TTC549 (cell line): ENCODE results near the gene PPIF.

Experiments
- FAIRE-seq: peaks from 2 replicates; lab custom pipeline; 2012; peaks lifted over from hg19 to GRCh38; lab: Jason Lieb, UNC

Gene PPIF

GRCh38 chr10:79387974-79388850 lies 40.9 kb downstream of the PPIF start:
- FAIRE-seq: no peak

GRCh38 chr10:79390057-79390456 lies 42.8 kb downstream of the PPIF start:
- FAIRE-seq: no peak

DNA sequence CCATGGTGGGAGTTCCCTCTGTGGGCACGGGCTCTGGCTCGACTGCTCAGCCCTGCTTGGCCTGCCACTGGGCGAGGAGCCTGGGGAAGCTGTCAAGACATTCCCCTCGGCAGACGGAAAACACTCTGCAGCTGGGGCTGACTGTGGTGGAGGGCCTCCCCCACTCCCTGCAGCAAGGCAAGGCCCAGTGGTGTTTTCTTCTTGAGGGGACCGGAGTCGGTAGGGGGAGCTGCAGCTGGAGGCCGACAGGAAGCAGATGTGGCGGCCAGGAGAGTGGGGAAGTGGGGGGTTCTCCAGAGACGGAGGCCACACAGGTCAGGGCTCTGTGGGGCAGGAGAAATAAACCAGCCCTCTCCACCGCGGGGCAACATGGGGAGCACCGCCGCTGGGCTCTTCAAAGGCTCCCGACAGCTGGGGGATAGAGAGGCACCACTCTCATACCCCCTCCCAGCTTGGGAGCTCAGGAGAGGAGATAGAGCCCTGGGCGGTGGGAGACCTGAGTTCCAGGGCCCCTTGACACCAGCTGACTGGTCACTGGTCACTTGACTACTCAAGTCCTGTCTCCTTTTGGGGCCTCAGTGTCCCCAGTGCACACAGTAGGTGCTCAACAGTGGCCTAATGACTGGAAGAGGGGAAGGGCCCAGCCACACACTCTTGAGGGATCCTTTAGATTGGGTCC lies 43.4 kb downstream of the PPIF start:
- FAIRE-seq: no peak

DNA sequence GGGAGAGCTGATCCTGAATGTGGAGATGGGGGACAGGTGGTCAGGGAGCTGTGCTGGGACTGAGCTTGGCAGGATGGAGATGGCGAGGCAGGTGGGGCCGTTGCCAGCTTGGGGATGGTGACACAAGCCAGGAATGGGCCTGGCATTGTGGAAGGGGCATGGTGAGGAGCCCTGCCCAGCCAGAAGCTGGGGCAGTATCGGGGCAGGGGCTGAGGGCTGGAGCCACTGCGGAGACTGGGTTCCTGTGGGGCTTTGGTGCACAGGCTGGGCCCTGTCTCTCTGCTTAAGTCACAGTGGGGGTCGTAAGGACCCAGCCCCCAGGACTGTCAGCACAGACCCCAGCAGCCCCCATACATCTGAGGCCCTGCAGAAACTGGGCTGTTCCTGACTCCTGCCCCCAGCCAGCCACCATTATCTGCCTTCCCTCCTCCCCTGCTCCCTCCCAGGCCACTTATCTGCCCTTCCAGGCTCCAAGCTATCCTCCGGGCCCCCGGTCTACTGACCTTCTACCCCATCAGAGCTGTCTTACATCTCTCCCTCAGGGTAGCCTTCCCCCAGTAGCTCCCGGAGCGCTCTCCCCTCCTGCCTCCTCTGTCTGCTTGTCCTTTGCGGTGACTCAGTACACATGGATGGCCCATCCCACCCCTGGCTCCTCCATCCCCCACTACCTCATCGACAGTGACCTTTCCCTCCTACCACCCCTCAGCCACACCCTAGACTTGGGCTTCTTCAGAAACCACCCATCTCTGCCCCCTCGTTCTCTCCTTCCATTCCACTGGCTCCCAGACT lies 44.2 kb downstream of the PPIF start:
- no peak for FAIRE-seq

DNA sequence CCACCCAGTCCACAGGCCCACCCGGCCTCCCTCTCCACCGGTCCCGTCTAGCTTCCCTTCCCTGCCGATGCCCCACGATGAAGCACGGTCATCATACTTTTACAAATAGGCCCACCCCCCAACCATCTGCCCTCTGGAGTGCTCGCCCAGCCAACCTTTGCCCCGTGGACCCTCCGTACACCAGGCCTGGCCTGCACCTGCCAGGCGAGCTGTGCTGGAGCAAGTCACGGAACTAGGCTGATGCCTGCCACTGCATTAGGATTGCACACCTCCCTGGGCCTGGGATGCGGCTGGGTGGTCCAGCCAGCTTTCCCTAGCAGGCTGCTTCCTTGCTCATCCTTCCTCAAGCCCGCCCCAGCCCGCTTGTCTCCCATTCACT lies 44.7 kb downstream of the PPIF start:
- FAIRE-seq: no peak

GRCh38 chr10:79392506-79393176 lies 45.4 kb downstream of the PPIF start:
- no peak for FAIRE-seq

DNA sequence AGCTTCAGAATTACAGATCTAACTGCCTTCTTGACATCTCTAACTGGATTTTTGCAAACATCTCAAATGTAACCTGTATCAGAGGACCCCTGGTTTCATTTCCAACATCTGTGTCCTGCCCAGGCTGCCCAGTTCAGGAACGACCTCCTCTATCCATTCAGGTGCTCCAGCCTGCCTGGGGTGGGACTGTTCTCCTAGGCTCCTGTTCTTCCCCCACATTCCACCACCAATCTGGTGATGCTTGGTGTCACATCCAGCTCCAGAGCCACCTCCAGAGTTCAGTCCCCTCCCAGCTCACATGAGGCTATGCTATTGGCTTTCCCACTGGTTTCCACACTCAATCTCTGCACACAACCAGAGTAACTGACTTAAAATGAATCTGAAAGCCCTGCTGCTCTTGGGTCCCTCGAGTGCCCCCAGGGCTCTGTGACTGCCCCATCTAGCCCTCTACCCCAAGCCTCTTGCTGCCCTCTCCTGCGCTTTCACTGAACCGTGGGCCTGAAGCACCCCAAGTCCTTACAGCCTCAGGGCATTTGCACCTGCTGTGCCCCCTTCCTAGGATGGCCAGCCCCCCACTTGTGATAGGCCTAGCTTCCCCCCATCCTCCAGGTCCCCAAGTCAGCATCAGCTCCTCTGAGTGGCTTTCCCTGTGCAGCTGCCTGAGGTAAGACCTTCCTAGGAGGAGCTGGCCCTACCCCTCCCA lies 46.1 kb downstream of the PPIF start:
- no peak for FAIRE-seq

GRCh38 chr10:79393924-79394610 lies 46.8 kb downstream of the PPIF start:
- no peak for FAIRE-seq

DNA sequence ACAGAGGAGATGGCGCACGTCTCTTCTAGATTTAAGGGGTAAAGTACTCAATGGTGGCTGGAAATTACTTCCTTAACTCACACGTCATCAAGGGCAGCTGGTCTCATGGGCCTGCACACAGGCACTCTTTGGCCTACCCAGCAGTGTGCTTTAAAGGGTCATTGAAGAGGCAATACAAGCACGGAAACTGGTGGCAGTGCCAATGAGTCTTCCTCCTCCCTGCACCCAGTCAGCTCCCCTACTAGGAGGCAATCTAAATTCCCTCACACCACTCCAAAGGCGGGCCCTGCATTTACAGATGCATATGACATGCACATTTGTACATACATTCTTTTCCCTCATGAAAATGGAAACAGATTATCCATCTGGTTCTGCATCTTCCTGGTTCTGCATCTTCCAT lies 47.4 kb downstream of the PPIF start:
- FAIRE-seq: no peak

DNA sequence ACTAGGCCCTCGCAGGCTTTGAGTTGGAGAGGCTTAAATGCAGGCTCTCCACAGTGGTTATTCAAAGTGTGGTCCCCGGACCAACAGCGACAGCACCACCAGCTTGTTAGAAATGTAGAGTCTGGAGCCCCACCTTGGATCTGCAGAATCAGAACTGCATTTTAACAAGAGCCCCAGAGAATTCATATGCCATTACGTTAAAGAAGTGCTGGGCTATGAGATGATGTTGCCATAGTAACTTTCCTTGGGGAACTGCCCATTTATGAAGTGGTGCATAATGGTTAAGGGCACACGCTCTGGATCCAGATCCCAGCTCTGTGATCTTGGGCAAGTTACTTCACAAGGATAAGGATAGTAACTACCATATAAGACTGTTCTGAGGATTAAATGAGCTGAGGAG lies 49.3 kb downstream of the PPIF start:
- no peak for FAIRE-seq

GRCh38 chr10:79397051-79397450 lies 49.8 kb downstream of the PPIF start:
- no peak for FAIRE-seq

DNA sequence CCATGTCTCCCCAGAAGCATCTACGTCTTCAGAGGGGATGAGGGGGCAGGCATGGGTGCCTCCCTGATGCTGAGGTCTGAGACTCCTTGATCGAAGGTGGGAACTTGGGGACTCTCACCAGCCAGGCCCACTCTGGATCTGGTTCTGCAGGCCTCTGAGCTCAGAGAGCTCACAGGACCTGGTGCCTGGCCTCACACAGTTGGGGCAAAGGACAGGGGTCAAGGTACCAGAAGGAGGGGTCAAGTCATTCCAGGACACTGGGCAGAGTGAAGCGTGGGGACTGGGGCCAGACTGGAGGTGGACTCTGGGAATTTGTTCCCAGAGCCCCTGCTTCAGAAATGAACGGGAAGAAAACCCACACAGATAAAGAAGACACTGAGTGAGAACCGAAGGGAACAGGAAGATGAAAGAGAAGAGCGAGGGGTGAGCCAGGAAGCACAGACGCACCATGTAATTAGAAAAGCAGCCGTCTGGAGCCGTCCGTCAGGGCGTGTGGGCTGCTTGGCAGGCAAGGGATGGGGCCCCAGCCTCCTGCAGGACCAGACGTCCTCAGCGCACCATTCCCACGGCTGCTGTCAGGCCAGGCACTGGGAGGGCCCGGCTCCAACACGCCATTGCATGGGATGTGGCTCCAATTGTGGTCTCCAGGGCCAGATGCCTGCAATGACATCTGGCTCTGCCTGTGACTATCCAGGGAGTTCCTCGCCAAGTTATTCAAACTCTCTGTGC lies 50.5 kb downstream of the PPIF start:
- no peak for FAIRE-seq

- FAIRE-seq: no peak
These were observed 51.4 kb downstream of the PPIF start for GRCh38 chr10:79398642-79399041.

DNA sequence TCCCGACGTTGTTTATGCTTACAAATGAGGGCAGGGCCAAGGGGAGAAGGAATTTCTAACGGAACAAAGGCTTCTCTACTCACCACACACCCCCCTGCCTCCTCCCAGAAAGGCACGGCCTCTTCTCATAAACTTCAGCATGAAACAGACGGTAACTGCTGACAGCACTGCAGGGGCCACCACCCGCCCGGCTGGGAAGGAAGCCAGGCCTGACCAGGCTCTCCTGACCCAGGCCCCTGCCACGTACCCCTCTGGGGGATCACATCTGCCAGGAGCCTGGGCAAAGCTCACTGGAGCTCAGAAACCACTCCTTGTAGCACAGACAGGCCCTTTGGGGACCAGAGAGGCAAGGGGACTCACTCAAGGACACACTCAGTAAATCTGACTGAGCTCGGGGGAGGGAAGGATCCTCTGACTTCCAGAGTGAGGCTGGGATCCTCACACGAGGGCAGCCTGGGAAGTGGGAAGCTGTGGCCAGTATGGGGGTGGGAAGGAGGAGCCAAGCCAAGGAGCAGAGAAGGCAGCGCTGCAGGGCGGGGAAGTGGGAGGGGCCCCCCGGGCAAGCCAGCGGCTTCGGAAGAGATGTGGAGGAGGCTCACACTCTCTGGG lies 52.1 kb downstream of the PPIF start:
- no peak for FAIRE-seq

DNA sequence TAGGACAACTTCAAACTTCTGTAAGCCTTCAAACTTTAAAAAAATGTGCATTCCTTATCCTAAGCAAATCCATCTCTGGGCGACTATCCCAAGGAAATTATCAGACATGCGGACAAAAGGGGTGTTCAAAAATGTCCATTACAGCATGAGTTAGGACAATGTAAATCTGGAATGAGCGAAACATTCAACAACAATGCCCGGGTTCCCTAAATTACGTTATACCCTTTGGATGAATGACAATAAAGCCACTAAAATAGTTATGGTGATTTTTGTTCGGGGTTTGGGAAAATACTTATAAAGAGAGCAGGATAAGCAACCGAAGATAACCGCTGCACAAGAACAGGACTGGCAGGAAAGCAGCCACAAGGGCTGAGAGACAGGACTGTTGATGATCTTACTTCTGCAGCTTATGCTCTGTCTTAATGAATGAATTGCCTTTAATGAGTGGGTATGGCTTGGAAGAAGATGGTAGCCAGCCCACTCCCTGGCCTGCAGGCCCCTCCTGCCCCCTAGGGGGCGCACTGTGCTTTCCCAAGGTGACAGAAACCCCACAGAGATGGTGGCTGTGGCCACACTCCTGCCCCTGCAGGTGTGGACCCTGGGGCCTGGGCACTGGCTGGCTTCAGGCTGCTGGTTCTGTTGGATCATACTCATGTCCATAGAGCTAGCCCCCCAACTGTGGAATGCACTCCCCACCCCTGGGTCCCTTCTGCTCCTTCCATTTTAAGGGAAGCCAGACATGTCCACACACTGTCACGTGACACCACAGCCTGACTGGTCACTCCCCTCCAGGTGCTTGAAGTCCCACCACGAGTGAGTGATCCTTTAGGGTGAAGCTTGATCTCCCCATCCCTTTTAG lies 53.1 kb downstream of the PPIF start:
- no peak for FAIRE-seq

DNA sequence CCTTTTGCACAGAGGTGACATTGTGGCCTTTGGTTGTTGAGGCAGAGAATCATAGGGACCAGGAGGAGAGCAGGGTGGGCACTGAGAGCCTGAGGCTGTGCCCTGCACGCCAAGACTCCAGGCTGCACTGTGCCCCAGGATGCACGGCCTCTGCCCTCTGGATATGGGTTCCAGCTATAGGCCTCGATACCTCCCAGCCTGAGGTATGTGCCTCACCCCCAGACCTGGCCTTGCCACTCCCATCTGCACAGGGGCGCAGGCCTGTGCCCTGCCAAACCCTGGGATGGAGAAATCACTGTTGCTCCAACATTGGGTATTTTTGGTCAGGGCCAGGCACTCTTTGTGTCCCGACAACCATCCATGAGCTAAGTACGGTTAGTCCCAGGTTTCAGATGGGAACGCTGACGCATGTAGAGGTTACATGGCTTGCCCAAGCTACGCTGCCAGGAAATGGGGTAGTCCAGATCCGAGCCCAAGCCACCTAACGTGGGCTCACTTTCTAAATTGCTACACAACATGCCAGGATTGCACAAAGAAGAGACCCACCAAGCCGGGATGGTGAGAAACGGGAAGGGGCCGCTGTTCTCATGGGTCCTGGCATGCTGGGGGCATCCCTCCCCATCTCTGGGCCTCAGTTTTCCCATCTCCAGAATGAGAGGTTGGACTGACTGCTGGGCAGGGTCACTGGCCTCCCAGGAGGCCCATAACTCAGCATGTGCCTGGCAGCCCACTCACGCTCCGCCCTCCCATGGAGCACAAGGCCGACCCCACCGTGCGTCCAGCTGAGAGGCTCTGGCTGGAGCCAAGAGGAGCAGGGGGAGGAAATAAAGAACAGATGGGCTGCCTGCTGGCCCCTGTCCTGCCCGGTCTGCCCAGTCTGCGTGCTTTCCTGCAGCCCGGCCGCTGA lies 54.0 kb downstream of the PPIF start:
- FAIRE-seq: no peak

DNA sequence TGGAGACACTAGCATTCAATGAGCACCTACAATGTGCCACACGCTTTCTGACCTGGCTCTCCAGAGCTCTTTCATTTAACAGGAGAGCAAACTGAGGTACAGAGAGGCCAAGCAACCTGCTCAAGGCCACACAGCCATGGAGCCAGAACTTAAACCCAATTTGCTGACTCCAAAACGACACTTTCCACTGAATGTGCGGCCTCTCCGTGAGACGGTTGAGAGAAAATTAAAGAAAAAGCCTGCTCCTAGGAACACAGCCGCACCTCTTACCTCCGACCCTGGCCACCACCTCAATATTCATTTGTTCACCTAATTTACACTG lies 55.3 kb downstream of the PPIF start:
- no peak for FAIRE-seq

- no peak for FAIRE-seq
These were observed 55.7 kb downstream of the PPIF start for GRCh38 chr10:79402951-79403350.
